ENCODE data around the gene MYLK.
A peak's percentile ranks its signal among the peaks of the same experiment; 100 is the strongest.

Gene MYLK

DNA sequence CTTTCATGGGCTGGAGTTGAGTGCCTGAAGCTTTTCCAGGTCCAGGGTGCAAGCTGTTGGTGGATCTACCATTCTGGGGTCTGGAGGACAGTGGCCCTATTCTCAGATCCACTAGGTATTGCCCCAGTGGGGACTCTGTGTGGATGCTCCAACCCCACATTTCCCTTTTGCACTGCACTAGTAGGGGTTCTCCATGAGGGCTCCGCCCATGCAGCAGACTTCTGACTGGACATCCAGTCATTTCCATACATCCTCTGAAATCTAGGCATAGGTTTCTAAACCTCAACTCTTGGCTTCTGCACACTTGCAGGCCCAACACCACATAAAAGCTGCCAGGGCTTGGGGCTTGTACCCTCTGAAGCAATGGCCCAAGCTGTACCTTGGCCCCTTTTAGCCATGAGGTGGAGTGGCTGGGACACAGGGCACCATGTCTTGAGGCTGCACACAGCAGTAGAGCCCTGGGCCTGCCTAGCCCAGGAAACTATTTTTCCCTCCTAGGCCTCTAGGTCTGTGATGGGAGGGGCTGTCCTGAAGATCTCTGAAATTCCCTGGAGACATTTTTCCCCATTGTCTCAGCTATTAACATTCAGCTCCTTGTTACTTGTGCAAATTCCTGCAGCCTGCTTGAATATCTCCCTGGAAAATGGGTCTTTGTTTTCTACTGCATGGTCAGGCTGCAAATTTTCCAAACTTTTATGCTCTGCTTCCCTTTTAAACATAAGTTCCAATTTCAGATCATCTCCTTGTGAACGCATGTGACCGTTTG lies 293.3 kb downstream of the MYLK start:
- DNase-seq (ENCODE audit: low read depth): no peak

DNA sequence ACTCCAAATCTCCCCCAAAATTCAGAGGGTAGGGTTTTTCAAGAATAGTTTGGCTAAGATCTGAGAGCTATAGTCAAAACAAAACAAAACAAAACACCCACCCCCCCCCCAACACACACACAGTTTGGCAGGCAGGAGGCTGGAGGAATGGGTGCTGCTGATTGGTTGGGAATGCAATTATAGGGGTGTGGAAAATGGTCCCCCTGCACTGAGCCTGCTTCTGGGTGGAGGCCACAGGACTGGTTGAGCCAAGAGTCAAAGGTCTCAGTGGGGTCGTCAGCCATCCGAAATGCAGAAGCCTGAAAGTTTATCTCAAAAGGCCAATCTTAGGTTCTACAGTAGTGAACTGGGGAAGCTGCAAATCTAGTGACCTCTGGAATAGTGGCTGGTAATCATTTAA lies 296.7 kb downstream of the MYLK start:
- no peak for DNase-seq (ENCODE audit: low read depth)

DNA sequence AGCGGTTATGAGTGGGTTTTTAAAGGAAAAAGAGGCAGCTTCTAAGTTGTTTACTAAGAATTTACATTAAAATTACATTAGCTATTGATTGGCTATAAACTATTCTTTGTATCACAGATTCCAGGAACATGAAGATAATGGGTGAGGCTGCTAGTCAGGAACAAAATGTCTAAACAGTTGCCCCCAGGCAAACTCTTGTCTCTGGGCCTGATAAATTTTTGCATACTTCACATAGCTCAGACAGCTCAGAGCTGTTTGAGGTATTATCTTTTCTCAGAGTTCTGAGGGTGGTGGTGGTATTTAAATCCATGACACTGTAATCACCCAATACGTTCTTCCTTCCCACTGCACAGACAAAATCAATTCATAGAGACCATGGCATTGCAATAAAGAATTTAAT lies 297.2 kb downstream of the MYLK start:
- no peak for DNase-seq (ENCODE audit: low read depth)

DNA sequence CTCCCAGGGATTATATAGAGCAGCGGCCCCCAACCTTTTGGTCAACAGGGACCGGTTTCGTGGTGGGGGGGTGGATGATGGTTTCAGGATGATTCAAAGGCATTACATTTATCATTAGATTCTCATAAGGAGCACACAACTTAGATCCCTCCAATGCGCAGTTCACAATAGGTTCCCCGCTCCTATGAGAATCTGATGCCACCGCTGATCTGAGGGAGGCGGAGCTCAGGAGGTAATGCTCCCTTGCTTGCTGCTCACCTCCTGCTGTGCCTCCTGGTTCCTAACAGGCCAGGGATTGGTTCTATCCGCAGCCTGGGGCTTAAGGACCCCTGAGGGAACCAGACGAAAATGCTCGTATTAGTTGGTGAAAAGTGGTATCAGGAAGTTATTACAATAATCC lies 298.0 kb downstream of the MYLK start:
- peak; percentile 19 for DNase-seq (ENCODE audit: low read depth)

DNA sequence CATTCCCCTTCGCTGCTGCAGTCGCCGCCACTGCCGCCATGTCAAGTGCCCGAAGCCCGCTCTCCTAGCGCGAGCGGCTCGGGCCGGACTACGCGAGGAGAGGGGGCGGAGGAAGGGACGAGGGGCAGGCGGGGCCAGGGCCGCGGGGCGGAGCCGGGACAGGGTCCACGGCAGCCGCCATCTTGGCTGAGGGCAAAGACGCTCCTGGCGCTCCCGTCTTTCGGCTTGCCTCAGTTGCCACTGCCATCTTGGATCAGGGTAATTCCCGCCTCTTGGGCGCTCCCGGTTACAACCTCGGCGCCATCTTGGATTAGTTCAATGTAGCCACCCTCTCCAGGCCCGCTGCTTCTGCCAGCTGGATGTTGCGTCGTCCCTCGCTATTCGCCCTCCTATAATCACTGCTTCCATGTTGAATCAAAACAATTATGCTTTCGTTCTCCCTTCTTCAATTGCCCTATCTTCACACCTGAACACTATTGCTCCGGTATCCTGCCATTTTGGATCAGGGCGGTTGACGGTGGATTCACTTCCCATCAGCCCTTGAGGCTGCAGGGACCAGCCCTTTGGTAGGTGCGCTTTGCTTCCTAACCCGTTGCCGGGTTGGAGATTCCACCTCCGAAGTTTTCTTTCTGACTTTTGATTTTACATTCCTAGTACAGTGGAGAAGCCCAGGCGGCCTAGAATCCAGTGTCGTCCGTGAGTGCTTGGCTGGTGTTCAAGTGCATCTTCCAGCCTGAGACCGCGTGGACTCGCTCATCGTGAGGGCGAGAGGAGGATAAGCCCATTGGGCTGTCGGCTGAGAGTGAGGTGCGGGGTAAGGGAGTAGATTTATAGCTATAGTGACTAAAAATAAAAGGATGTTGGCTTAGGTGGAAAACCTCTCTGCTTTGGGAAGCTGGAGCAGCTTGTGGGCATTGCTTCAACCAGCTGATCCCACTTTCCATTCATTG lies 298.9 kb downstream of the MYLK start, which contains the start of gene HACD2:
TSS of gene HACD2 (minus strand) at position 66 of the 950 bp plus-strand sequence. CDS start at position 40, 26 bp downstream.
- peak; percentile 89 for DNase-seq (ENCODE audit: low read depth)

DNA sequence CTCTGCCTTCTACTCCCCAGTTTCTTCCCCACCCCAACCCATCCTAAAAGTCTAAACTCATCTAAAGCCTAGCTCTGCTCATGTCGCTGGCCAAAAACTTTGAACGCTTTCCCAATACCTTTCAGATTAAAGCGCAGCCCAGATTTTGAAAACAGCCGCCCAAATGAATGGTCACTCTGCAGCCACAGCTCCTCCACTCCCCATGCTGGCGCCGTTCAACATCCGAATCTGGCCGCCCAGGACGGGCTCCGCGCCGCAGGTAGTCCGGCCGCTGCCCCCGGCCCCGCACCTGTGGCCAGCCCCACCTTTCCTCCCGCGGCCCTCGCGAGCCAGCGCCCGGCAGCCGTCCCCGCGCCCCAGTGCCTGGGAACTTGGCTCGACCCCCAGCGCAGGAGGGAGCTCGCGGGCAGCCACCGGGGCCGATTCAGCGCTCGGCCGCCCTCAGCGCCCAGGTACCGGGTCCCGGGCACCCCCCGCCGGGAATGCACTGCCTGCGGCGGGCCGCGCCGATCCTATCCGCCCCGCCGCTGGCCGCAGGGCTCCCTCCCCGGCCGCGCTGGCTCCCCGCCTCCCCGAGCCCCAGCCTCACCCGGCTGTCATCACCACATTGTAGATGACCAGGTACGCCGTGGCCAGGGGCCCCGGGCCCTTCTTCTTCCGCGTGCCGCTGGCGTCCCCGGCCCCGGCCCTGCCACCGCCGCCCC lies 299.7 kb downstream of the MYLK start:
- DNase-seq (ENCODE audit: low read depth): no peak

DNA sequence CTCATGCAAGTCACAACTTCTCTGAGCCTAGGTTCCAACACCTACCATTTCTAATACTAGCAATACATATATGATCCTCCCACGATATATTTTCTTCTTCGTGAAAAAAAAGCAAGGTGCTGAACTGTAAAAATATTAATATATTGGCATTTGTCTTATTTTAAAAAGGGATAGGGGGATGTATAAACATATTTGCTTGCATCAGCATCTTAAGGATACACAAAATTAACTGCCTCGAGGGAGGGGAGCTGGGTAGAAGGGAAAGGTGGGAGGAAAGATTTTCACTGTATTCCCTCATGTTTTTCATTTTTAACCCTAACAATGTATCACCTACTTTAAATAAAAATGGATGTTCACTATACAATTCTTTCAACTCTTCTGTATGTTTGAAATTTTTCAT lies 300.6 kb downstream of the MYLK start:
- no peak for DNase-seq (ENCODE audit: low read depth)

DNA sequence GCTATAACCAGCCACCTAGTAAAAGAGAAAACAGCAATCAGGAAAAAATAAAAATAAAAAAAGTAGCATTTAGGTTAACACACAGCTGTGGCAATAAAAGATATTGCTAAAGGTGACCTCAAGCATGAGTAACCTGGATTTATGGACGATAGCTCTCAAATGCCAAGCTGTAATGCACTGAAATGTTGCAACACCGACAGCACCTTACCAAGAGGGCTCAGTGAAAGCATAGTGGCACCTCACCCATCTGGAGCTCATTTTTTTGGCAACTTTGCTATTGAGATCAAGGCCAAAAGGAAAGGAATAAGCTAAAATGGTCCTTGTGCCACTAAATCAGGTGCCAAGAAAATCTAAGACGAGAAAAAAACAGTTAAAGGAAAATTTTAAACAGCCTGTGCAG lies 301.8 kb downstream of the MYLK start:
- no peak for DNase-seq (ENCODE audit: low read depth)

DNA sequence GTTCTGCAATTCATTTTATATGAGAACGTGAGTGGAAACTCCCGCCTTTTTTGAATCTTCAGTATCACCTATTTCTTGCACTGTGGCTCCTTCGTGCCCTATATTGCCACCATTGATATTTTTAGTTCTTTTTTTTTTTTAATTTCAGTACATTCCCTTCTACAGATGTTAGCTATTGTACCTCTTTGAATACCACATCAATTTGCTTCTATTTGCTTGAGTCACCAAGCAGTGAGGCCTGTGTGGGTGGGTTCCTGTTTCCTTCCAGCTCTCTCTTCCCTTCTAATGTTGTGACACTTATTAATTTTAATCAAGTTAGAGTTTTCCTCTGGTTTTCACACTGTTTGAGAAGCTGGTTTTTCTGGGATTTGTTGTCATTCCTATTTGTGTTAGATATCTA lies 308.0 kb downstream of the MYLK start:
- no peak for DNase-seq (ENCODE audit: low read depth)

DNA sequence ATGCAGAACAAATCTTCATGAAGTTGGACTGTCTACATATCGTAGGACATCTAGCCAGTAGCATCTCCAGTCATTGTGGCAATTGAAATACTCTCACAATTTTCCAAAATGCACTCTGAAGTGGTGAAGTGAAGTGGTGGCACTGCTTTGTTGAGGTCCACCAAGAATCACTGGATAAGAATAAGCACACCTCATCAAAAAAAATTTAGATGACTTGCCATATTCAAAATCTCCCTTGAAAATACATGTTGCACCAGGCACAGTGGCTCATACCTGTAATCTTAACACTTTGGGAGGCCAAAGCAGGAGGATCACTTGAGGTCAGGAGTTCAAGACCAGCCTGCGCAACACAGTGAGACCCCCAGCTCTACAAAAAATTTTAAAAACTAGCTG lies 312.2 kb downstream of the MYLK start:
- DNase-seq (ENCODE audit: low read depth): no peak

DNA sequence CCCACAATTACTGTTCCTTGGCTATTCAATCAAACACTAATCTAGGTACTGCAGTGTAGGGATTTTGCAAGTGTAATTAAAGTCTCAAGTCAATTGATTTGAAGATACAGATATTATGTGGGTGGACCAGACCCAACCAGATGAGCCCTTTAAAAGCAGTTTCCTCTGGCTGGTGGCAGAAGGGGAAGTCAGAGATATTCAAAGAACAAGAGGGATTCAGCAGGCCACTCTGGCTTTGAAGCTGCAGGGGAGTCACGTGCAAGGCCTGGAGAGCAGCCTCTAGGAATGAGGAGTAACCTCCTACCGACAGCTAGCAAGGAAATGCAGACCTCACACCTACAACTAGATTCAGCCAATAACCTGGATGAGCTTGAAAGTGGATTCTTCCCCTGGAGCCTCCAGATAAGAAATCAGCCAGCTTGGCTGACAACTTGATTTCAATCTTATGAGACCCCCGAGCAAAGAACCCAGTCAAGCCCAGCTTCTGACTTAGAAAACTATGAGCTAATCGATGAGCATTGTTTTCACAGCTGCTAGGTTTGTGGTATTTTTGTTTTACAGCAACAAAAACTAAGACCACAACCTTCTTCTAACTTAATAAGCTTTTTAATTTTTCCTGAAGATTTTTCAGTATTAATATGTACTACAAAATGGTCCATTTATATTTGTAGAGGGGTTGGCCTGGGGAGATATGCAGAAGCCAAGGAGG lies 312.7 kb downstream of the MYLK start:
- no peak for DNase-seq (ENCODE audit: low read depth)

DNA sequence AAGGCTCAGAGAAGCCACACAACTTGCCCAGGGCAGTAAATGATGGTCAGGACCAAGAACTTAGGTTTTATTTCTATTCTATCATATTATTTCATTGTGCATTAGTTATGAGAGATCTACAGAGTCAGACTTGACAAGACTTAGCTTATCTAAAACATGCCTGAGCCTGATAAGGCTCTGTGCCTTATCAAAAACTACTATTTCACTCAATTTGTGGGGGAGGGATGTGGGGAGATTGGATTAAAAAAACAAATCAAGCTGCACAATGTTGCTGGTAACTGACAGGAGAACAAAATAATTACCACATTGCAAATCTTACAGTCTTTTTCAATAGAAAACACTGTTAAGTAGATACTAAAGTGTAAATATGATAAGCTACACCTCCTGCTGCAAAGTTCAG lies 315.3 kb downstream of the MYLK start:
- DNase-seq (ENCODE audit: low read depth): no peak

DNA sequence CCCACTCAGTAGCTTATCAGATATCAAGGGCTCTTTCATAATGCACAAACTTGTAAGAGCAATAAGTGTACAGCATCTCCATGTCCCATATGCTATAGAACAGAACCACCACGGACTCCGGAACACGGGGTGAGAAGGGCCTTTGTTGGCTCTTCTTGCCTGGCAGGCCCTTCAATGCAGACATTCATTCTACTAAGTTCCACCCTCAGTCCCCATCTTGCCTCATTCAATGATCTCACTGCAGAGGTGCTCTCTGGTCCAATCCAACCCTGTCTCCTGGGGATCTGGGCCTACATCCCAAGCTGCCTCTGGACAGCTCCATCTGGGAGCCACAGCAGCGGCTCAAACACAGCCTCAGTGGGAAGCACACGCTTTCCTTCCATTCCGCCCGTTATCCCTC lies 316.1 kb downstream of the MYLK start:
- no peak for DNase-seq (ENCODE audit: low read depth)

DNA sequence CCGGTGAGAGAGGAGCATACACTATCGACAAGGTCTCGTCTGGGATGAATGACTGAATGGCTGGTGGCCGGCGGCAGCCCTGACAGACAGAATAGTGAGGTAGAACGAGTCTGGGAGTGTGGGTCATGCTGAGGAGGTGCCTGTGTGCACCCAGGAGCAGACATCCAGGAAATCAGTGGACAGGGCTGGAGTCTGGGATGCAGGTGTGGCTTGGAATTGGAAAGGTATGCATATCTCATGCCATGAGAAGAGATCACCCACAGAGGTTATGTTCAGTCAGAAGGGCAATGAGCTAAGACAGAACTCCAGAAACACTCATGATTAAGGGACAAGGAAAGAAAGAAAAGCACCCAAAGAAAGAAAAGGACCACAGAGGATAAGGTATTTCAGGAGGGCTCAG lies 320.1 kb downstream of the MYLK start:
- DNase-seq (ENCODE audit: low read depth): no peak

DNA sequence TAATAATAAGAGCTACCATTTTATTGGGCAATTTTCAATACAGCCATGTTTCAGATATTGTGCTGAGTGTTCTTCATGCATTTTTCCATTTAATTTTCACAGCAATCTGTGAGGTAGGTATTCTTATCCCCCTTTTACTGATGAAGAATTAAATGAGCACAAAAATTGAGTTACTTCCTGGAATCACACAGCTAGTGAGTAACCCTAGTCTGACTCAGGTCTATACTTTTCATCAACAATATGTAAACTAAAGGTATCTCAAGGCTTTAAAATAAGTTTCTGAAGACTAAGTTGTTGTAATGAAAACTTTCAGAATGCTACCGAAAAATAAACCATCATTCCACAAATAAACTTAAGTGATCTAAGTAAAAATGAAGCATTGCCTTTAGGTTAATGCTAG lies 321.6 kb downstream of the MYLK start:
- no peak for DNase-seq (ENCODE audit: low read depth)

DNA sequence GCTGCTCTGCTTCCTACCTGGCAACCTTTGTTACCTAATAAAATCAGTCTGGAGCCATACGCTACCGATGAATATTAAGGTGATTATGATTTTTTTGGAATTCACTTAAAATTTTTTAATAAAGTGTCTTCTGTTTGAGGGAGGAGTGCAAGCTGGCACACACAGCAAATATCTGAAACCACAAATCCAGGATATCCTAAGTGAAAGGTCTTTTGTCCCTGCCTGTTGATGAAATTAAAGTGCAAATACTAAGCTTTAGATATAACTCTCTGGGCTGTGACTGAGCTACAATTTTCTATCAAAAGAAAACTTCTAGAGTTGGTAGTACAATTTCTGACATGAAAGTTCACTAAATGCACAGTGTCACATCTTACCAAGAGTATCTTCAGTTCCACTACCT lies 322.9 kb downstream of the MYLK start:
- no peak for DNase-seq (ENCODE audit: low read depth)

Measured in stimulated activated CD8-positive, alpha-beta memory T cell treated with anti-CD3 and anti-CD28 coated beads, Interleukin-7, amount 100 ng/mL, for 24 hours (primary cell).